ENCODE measurements around the gene R3HCC1L. TPM values are rescaled to one million over a fixed set of nuclear protein-coding genes. Genes with fewer than 3 reads are reported as not detected.

Gene R3HCC1L
- total RNA-seq, 4 donors from 2014 or later: 9.0 to 11.6 (median 9.9) TPM

DNA sequence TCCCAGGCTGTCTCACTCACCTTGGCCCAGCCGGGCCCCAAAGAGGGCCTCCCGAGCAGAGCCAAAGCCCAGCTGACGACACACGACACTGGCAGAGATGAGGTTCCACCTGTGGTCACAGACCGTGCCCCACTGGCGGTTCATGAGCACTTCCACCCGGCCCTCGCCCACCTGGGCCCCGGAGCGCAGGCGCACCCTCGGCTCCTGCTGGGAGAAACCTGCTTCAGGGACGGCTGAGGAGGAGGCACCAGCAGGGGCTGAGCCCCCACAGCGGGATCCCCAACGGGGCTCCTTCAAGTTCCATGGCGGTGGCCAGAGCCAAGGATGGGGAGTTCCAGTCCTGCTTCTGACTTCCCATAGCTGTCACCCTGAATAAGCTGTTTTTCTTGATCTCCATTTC lies 123.5 kb downstream of the R3HCC1L start:
- intact Hi-C loops (cut with DNase I): no loop called here

DNA sequence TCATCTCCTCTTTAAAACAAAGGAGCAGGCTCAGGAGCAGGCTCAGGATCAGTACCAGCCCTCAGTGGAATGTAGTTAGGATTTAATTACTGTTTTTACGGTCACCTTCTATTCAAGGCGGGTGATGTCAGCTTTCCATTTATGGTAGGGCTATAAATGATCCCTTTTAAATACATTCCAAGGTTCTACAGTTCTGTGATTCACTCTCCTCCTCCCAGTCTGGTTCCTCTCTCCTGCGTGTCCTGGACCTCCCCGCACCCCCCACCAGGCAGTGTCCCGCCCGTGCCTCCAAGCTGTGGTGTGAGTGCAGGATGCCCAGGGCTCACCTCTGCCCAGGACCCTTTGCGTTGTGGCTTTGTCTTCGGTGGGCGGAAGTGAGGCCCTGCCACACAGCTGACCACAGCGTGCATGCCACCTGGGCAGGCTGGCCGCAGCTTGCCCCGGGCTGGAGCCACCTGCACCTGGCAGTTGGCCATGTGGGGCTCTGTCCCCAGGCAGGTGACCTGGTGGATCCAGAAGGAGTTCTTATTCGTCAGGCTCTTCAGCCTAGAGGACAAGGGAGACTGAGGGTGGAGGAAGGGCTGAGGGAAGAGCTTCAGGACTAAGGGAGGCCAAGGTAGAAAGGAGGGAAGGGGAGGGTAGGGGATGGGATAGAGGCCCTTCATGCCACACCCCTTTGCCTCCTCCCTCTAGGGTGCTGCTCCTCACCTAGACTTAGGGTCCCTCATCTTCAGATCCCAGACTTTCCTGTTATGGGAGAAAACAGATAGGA lies 124.4 kb downstream of the R3HCC1L start:
- intact Hi-C loops (cut with DNase I): no loop called here

More for the DNA sequence above, 123.5 kb downstream of the R3HCC1L start:
- H3K4me3 ChIP-seq: no peak overlapping the region
- no peak overlapping the region for H3K27ac ChIP-seq (replicated peaks in 1 of 4)
- H3K36me3 ChIP-seq: peaks cover 0 to 25% (median 11%) of the 10 kb centered on the region in 4 donors
- 96% methylated on average over 8 of the region's 16 CpGs for WGBS
- H3K9me3 ChIP-seq: no peaks in the 10 kb centered on the region
- TF ChIP-seq, protein P1, sequence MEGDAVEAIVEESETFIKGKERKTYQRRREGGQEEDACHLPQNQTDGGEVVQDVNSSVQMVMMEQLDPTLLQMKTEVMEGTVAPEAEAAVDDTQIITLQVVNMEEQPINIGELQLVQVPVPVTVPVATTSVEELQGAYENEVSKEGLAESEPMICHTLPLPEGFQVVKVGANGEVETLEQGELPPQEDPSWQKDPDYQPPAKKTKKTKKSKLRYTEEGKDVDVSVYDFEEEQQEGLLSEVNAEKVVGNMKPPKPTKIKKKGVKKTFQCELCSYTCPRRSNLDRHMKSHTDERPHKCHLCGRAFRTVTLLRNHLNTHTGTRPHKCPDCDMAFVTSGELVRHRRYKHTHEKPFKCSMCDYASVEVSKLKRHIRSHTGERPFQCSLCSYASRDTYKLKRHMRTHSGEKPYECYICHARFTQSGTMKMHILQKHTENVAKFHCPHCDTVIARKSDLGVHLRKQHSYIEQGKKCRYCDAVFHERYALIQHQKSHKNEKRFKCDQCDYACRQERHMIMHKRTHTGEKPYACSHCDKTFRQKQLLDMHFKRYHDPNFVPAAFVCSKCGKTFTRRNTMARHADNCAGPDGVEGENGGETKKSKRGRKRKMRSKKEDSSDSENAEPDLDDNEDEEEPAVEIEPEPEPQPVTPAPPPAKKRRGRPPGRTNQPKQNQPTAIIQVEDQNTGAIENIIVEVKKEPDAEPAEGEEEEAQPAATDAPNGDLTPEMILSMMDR (IDR thresholded peaks at IDR 0.05): no peak
- TF ChIP-seq POLR2AphosphoS5 (IDR thresholded peaks at IDR 0.05) (no peak), EP300 (IDR thresholded peaks at IDR 0.05) (no peak), POLR2A (IDR thresholded peaks at IDR 0.05; ENCODE audit: low read depth) (no peak)
- no peaks in the 10 kb centered on the region for H3K27me3 ChIP-seq
- DNase-seq (ENCODE audit: extremely low spot score): no peak
- H3K4me1 ChIP-seq: peaks cover 0 to 30% (median 15%) of the 10 kb centered on the region in 4 donors

DNA sequence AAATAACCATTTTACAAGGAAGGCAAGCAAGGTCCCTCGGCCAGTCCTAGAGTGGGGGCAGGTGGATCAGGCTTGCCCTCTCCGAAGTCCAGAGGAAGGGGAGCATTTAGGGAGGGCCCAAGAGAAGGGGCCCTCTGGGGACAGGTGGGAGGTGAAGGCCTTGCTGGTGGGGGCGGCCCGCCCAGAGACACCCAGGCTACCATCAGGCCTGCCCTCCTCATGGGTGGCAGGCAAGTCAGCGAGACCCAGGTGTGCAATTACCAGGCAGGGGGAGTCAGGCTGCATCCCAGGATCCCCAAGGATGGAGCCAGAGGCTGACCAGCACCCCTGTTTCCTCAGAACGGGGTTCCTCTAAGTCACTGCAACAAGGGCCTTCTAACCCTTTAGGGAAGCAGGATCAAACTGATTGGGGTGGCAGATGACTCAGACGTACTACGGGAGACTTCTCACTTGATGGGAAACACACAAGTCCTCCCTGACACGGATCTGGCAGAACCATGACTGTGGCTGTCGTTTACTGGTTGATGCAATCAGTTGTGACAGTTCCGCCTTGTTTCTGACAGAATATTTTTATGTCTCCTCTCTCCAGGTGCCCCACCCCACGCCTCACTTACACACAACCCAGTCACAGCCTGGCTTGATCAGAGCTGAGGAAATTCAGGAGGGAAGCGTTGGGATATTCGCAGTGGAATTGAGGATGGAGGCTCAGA lies 125.3 kb downstream of the R3HCC1L start:
- Histone ChIP-seq H3K4me3 (no peak overlapping the region), H3K27me3 (no peaks in the 10 kb centered on the region), H3K9me3 (no peaks in the 10 kb centered on the region), H3K27ac (replicated peaks in 1 of 4) (no peak overlapping the region), H3K36me3 (peaks cover 0 to 21% (median 7%) of the 10 kb centered on the region in 4 donors), H3K4me1 (peaks cover 0 to 24% (median 13%) of the 10 kb centered on the region in 4 donors)
- TF ChIP-seq, protein P1 (IDR thresholded peaks at IDR 0.05): no peak
- TF ChIP-seq POLR2AphosphoS5 (IDR thresholded peaks at IDR 0.05) (no peak), POLR2A (IDR thresholded peaks at IDR 0.05; ENCODE audit: low read depth) (no peak), EP300 (IDR thresholded peaks at IDR 0.05) (no peak)
- WGBS: 76% methylated on average over 7 of the region's 14 CpGs
- peak; percentile 79 for DNase-seq (ENCODE audit: extremely low spot score)
- intact Hi-C loops (cut with DNase I): loop anchor here (5.0 kb wide), 1 partner anchor 48 kb away; no protein-coding TSS in a partner anchor

More for the DNA sequence above, 124.4 kb downstream of the R3HCC1L start:
- H3K27me3 ChIP-seq: no peaks in the 10 kb centered on the region
- TF ChIP-seq, protein P1 (IDR thresholded peaks at IDR 0.05): no peak
- no peak for TF ChIP-seq EP300 (IDR thresholded peaks at IDR 0.05)
- 81% methylated on average over 9 of the region's 13 CpGs for WGBS
- H3K36me3 ChIP-seq: peaks cover 0 to 21% (median 7%) of the 10 kb centered on the region in 4 donors
- peaks cover 0 to 30% (median 15%) of the 10 kb centered on the region in 4 donors for H3K4me1 ChIP-seq
- no peak overlapping the region for H3K27ac ChIP-seq (replicated peaks in 1 of 4)
- no peaks in the 10 kb centered on the region for H3K9me3 ChIP-seq
- DNase-seq (ENCODE audit: extremely low spot score): peak; percentile 57
- no peak overlapping the region for H3K4me3 ChIP-seq

DNA sequence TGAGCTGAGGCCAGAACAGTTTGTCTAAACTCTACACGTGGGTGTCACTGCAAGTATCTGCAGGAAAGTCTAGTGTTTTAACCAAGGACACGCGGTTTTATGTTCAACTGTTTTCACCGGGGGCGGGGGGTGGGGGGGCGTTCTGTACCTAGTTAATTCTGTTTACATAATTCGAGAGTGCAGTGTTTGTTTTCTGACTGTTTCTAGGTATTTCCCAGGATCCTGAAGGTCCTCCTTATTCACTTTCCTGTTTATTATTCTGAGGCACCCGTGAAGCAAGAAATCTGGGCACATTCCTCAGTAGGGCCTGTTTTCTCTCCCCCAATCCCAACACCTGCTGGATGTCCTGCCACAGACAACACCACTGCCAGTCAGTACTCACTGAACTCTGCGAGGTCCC lies 125.9 kb downstream of the R3HCC1L start:
- Histone ChIP-seq H3K4me3 (no peak overlapping the region), H3K4me1 (peaks cover 0 to 22% (median 12%) of the 10 kb centered on the region in 4 donors), H3K27ac (replicated peaks in 1 of 4) (no peak overlapping the region), H3K9me3 (no peaks in the 10 kb centered on the region), H3K27me3 (no peaks in the 10 kb centered on the region), H3K36me3 (peaks cover 0 to 19% (median 7%) of the 10 kb centered on the region in 4 donors)
- WGBS: 54% methylated on average over 9 of the region's 9 CpGs
- TF ChIP-seq, protein P1 (IDR thresholded peaks at IDR 0.05): no peak
- TF ChIP-seq EP300 (IDR thresholded peaks at IDR 0.05) (no peak), POLR2A (IDR thresholded peaks at IDR 0.05; ENCODE audit: low read depth) (no peak), POLR2AphosphoS5 (IDR thresholded peaks at IDR 0.05) (no peak)
- intact Hi-C loops (cut with DNase I): loop anchor here (5.0 kb wide), 1 partner anchor 47 kb away; no protein-coding TSS in a partner anchor
- DNase-seq (ENCODE audit: extremely low spot score): no peak
